ENCODE data around the gene CSRP2.

Gene CSRP2

DNA sequence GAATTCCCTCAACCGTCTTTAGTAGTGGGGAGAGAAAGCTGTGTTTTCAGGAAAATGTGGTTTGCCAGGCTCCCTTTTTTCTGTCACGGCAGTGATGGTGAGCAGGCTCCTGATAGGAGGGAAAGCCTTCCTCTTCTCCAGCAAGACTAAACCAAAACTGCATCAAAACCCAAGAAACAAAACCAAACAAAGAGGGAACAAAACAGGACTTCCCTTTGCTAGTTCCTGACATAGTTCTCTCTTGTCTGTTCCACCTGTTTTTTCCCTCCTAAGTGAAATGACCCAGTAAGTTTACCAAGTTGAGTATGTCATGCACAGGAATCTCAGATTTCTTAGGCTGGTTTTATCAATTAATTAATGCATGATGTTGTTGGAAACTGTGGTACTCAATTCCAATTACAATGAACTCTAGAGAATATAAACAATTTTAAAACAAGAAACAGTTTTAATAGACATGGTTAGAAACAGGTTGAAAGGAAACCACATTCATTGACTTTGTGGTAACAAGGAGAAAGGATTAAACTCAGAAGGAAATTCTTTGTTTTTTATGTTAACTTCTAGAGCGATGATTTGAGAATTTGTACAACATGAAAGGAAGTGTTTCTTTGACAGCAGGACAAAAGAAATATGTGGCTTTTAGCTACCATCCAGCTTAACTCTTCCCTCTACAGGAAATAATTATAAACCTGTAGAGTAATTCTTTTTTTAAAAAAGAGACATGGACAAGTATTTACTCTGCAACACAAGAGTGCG is 23.0 kb upstream of the CSRP2 start:
- Mint-ChIP-seq H3K36me3 (no peaks in the 10 kb centered on the region), H3K4me3 (no peak overlapping the region), H3K4me1 (peaks cover 17% of the 10 kb centered on the region), H3K27me3 (peaks cover 2% of the 10 kb centered on the region), H3K9me3 (no peaks in the 10 kb centered on the region), H3K27ac (no peak overlapping the region)

DNA sequence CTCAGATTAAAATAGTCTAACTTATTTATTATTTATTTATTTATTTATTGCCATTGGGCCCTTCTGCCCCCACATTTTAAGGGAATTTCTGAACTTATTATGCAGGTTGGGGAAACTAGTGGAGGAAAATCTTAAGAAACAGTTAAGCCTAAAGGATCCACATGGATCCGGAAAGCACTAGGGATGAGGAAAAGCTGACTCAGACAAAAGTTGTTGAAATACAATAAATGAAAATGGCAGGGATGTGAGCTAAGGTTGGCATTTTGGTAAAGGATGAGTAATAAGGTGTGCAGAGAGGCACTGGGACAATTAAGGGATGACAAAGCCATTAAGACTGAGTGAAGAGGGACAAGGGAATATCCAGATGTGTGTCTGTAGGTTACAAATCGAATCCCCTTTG is 20.7 kb upstream of the CSRP2 start:
- Mint-ChIP-seq H3K4me3 (no peak overlapping the region), H3K4me1 (peaks cover 17% of the 10 kb centered on the region), H3K36me3 (no peaks in the 10 kb centered on the region), H3K9me3 (no peaks in the 10 kb centered on the region), H3K27ac (peak overlapping the region; percentile 24), H3K27me3 (no peaks in the 10 kb centered on the region)

DNA sequence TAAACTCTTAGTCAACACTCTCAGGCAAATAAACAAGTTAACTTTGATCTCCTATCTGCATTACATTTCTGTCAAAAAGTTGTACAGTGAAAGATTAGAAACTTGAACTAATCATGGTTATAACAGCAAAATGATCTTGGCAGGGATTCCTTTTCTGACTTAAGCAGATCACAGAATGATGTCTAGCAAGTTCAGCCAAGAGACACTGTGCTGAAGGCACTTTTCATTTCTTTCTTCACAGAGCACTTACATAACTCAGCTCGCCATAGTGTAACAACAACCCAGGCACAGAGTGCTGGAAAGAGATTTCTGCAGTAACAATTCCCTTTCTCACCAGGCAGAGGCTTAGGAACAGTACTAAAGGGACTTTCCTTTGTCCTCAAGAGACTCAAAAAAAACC is 19.6 kb upstream of the CSRP2 start:
- Mint-ChIP-seq H3K27me3 (no peaks in the 10 kb centered on the region), H3K27ac (no peak overlapping the region), H3K9me3 (no peaks in the 10 kb centered on the region), H3K36me3 (no peaks in the 10 kb centered on the region), H3K4me1 (peaks cover 17% of the 10 kb centered on the region), H3K4me3 (no peak overlapping the region)

DNA sequence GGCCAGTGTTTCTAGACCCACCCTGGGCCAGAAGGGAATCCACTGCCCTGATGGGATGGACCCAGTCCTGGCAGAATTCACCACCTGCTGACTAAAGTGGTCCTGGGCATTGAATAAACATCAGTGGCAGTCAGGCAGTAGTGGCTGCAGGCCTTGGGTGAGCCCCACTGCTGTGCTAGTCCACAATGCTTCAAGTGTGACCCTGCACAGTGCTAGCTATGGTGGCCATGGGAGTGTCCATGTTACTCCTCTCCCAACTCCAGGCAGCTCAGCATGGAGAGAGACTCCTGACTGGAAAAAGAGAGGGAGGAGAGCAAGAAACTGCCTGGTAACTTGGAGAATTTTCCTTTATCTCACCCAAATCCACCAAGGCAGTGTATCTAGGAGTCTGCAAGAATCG is 17.5 kb upstream of the CSRP2 start:
- peaks cover 5% of the 10 kb centered on the region for H3K27me3 Mint-ChIP-seq
- H3K4me1 Mint-ChIP-seq, result no peaks in the 10 kb centered on the region
- H3K36me3 Mint-ChIP-seq, result no peaks in the 10 kb centered on the region
- H3K4me3 Mint-ChIP-seq, result no peak overlapping the region
- H3K27ac Mint-ChIP-seq, result no peak overlapping the region
- peaks cover 3% of the 10 kb centered on the region for H3K9me3 Mint-ChIP-seq

DNA sequence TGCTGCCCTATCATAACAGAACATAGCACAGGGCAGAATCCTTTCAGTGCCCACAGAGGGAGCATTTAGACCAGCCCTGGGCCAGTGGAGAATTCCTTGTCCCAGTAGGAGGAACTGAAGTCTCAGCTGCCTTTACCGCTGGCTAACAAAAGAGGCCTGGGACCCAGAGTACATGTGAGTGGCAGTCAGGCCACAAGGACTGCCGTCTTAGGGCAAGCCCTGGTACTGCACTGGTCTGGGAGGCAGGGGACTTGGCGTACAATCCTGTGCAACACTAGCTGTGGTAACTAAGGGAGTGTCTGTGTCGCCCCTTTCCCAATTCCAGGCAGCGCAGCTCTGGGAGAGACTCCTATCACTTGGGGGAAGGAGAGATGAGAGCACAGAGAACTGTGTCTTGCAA is 17.0 kb upstream of the CSRP2 start:
- peaks cover 4% of the 10 kb centered on the region for H3K4me1 Mint-ChIP-seq
- H3K4me3 Mint-ChIP-seq, result no peak overlapping the region
- H3K36me3 Mint-ChIP-seq, result no peaks in the 10 kb centered on the region
- H3K27ac Mint-ChIP-seq, result no peak overlapping the region
- H3K27me3 Mint-ChIP-seq, result peaks cover 5% of the 10 kb centered on the region
- H3K9me3 Mint-ChIP-seq, result peaks cover 3% of the 10 kb centered on the region

DNA sequence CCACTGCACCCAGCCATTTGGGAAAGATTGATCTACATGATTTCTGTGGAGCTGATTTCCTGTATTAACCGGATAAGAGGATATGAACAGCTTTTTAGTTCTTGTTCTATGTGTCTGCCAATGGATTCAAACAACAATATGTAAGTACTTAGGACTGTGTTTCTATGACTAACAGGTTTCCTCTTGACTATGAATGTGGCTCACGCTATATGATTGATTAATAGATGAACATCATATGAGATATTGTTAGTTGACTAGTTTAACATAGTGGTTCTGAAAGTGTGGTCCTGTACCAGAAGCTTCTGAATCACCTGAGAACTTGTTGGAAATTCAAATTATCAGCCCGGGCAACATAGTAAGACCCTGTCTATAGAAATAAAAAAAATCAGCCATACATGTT is 12.8 kb upstream of the CSRP2 start:
- peaks cover 9% of the 10 kb centered on the region for H3K4me1 Mint-ChIP-seq
- H3K36me3 Mint-ChIP-seq, result no peaks in the 10 kb centered on the region
- peaks cover 3% of the 10 kb centered on the region for H3K9me3 Mint-ChIP-seq
- H3K4me3 Mint-ChIP-seq, result no peak overlapping the region
- no peak overlapping the region for H3K27ac Mint-ChIP-seq
- peaks cover 12% of the 10 kb centered on the region for H3K27me3 Mint-ChIP-seq

DNA sequence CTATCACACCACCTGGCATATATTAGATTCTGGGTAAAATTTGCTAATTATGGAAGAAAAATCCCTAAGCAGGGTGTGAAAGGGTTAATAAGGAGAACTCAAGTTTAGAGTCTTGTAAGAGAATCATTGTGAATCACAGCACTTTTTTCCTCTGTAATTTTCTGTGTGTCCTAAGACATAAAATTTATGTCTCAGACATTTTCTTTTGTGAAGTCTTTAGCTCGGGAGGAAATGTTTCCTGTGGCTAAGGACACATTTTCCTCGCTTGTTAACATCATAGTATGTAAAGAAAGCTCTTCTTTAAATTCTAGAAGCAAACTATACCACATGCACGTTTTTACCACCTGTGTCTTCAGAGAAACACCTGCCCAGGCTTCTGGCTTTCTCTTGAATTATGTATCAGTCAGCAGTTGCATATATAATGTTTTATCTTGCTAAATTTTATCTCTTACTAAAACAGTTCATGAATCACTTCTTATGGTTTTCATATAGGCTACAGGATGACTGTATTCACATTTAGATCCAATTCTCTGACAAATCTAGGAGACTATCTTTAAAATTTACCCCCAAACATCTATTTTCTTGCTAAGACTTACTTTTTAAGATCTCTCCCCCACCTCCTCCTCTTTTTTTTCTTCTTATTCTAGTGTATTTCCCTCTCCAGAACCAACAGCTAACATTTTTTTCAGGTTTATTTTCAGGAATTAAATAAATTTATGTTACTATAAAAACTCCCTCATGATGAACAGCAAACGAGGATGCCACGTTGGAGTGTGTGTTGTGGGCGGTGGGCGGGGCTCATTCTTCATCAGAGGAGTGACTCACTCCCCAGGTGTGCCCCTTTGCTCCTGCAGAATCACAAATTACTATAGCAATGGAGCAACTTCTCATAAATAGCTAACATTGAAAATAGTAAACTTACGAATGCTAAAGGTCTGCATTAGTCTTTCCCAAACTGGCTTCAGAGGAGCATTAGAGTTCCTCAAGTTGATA is 11.6 kb upstream of the CSRP2 start:
- no peak overlapping the region for H3K4me3 Mint-ChIP-seq

DNA sequence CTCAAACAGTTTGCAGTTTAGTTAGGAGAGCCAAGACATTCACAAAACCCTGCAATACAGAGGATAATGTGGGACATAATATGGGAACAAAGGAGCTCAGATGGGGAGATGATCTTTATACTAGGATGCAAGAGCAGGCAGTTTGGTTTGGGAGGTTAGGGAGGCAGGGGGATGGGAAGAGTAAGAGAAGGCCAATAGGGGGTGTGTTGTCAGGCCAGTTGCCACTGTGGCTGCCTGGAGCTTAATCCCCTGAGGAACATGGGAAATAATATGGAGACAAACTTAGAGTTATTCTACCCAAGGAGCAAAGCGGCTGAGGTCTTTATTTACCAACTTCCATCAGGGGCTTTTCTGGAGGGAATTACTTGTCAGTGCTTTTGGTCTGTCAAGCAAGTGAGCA is 10.0 kb upstream of the CSRP2 start:
- Mint-ChIP-seq H3K36me3 (no peaks in the 10 kb centered on the region), H3K4me3 (no peak overlapping the region), H3K27me3 (peaks cover 18% of the 10 kb centered on the region), H3K27ac (no peak overlapping the region), H3K9me3 (peaks cover 3% of the 10 kb centered on the region), H3K4me1 (peaks cover 9% of the 10 kb centered on the region)

More for the DNA sequence above, 11.6 kb upstream of the CSRP2 start:
- Mint-ChIP-seq H3K27ac (no peak overlapping the region), H3K4me1 (peaks cover 9% of the 10 kb centered on the region), H3K36me3 (no peaks in the 10 kb centered on the region), H3K9me3 (peaks cover 3% of the 10 kb centered on the region), H3K27me3 (peaks cover 15% of the 10 kb centered on the region)

DNA sequence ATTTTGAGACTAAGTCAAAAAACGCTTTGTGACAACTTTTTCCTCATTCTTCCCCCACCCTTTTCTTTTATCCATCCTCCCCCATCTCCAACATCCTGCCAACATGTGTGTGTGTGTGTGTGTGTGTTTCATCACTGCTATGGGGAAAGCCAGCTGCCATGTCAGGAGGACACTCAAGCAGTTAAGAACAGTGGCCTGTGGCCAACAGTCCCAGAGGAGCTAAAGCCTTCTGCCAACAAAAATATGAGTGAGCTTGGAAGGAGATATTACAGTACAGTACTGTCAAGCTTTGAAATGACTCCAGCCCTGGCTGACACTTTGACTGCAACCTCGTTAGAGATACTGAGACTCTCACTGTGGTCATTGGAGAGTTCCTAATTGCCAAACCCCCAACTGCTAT is 5.0 kb upstream of the CSRP2 start:
- Mint-ChIP-seq H3K9me3 (no peaks in the 10 kb centered on the region), H3K27ac (no peak overlapping the region), H3K36me3 (no peaks in the 10 kb centered on the region), H3K27me3 (peaks cover 21% of the 10 kb centered on the region), H3K4me1 (peaks cover 7% of the 10 kb centered on the region), H3K4me3 (no peak overlapping the region)

DNA sequence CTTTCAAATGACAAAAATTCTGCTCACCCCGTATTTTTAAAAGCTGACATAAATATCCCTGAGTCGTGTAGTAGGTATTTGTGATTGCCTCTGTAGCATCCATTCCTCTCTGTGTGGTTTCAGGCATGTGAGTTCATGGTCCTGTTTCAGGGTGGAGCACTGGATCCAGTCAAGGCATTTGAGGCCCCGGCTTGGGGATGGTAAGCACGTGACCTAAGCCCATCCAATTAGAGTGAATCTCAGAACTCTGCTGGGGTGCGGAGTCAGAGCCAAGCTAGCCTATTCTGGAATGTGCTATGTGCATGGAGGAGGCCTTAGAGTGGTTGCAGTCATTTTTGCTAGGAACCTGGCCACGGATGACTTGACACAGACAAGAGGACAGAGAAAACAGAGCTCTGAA is 4.3 kb upstream of the CSRP2 start:
- Mint-ChIP-seq H3K27ac (peak overlapping the region; percentile 71), H3K36me3 (no peaks in the 10 kb centered on the region), H3K27me3 (peaks cover 20% of the 10 kb centered on the region), H3K9me3 (no peaks in the 10 kb centered on the region), H3K4me3 (no peak overlapping the region), H3K4me1 (peaks cover 12% of the 10 kb centered on the region)

DNA sequence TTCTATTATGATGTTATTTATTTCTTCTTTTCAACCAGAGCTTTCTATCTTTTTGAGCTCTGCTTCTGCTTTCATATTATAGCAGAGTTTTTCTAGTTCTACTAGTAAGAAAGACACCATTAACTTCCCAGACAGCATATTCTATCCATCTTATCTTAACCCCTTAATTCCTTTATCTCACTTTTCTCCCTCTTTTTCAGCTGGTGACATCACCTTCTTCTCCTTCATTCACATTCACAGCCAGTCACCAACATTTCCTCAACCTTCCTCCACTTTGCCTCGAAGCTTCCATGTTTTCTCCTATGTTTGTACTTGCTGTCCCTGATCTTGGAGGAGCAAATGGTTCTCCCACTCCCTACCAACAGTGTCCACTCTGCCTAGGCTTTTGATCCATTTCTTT is 3.5 kb upstream of the CSRP2 start:
- H3K27me3 Mint-ChIP-seq, result peaks cover 21% of the 10 kb centered on the region
- no peak overlapping the region for H3K27ac Mint-ChIP-seq
- H3K9me3 Mint-ChIP-seq, result no peaks in the 10 kb centered on the region
- H3K4me3 Mint-ChIP-seq, result no peak overlapping the region
- peaks cover 12% of the 10 kb centered on the region for H3K4me1 Mint-ChIP-seq
- H3K36me3 Mint-ChIP-seq, result no peaks in the 10 kb centered on the region

DNA sequence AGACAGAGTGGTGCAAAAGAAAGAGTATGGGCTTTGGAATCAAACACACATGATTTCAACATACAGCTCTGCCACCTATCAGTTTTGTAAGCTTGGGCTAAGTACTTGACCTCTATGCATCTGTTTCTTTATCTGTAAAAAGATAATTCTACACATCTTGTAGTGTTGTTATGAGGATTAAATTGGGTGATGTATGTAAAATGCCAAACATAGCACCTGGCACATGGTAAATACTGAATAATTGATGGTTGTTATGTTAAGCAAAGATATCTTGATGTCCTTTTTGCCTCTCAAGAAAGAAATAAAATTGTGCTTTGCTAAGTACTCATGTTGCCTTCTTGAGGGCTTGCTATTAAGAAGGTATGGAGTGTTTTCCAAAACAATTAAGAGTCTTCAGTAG is 2.3 kb upstream of the CSRP2 start:
- Mint-ChIP-seq H3K36me3 (no peaks in the 10 kb centered on the region), H3K27me3 (peaks cover 29% of the 10 kb centered on the region), H3K4me1 (peaks cover 12% of the 10 kb centered on the region), H3K4me3 (no peak overlapping the region), H3K9me3 (no peaks in the 10 kb centered on the region), H3K27ac (no peak overlapping the region)

DNA sequence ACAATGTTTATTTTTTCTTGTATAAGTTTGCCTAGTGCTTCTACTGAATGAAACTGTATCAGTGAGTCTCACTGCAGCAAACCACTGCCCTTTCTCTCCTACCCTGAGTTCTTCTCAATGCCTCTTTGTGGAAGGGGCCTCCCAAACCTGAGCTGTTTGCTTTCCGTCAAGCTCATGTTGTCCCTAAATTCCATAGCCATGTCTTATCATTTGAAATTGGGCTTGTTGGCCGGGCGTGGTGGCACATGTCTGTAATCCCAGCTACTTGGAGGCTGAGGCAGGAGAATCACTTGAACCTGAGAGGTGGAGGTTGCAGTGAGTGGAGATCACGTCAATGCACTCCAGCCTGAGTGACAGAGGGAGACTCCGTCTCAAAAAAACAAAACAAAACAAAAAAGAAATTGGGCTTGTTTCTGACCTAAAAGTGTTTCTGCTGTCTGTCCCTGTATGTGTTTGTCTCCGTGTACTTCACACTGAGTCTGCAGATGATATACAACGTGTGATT is 1.8 kb upstream of the CSRP2 start:
- Mint-ChIP-seq H3K27ac (no peak overlapping the region), H3K4me1 (peaks cover 12% of the 10 kb centered on the region), H3K36me3 (no peaks in the 10 kb centered on the region), H3K27me3 (peaks cover 28% of the 10 kb centered on the region), H3K4me3 (no peak overlapping the region), H3K9me3 (no peaks in the 10 kb centered on the region)

DNA sequence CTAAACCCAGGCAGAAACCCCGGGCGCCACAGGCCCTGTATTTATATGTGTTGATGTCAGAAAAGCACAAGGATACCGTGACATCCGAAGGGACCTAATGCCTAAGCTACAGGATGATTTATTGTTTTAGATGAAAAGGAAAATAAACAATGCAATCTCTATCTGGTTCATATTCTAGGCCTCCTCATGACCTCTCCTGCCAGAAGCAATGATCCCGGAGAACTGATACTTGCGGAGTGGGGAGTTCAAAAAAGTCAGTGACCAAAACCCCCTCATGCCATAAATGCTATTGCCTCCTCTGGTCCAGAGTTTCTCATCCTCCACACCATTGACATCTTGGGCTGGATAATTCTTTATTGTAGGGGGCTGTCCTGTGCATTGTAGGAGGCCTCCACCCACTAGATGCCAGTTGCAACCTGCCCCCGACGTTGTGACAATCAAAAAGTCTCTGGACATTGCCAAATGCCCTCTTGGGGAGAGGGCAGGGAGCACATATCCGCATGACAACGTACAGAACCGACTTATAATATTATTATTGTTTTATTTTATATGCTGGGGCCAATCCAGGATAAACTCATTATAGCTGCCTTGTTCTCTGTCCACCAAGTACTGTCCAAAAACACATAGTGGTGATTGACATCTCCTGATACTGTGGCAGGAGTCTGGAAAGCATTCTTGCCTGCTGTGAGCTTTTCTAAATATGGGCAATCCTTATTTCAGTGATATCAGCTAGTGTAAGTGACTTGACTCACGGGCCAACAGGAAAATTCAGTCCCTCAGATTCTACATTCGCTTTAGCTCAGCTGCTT is 1.1 kb upstream of the CSRP2 start:
- Mint-ChIP-seq H3K27ac (no peak overlapping the region), H3K4me3 (peak overlapping the region; percentile 86), H3K9me3 (no peaks in the 10 kb centered on the region), H3K27me3 (peaks cover 32% of the 10 kb centered on the region), H3K4me1 (peaks cover 12% of the 10 kb centered on the region), H3K36me3 (no peaks in the 10 kb centered on the region)

DNA sequence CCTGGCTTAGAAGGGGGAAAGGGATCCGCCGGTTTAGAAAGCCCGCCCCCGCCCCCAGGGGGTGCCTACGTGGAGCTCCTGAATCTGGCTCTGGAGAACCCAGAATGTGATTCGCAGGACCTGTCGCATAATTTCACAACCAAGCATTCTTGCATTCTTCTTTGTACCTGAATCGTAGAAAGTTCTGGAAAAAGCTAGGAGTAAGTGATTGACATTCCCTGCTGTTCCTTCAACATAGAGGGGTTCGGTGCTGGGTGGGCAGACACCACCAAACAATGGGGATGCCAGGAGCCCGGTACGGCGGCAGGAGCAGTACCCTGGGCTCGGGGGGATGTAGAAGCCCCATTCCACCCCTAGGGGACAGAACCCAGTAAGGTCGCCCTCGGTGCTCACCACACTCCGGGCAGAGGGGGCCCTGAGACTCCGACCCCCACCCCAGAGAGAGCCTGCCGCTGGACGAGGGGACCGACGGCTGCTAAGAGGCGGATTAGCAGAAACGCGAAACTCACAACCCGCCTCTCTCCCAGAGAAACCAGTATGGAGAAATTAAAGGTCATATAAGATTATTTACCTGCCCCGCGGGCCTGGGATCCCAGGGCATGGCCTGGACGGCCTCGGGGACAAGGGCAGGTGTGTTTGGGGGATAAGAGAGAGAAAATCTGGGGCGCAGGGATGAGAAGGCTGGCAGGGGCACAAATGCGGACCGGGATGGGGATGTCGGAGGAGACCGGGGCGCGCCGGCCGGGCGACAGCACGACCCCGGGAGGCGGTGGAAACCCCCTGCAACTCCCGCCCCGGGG is 520 bp downstream of the CSRP2 start:
- H3K27me3 Mint-ChIP-seq, result peaks cover 32% of the 10 kb centered on the region
- no peaks in the 10 kb centered on the region for H3K9me3 Mint-ChIP-seq
- H3K27ac Mint-ChIP-seq, result no peak overlapping the region
- no peaks in the 10 kb centered on the region for H3K36me3 Mint-ChIP-seq
- peaks cover 12% of the 10 kb centered on the region for H3K4me1 Mint-ChIP-seq
- H3K4me3 Mint-ChIP-seq, result peak overlapping the region; percentile 92

Data from activated naive CD4-positive, alpha-beta T cell treated with anti-CD3 and anti-CD28 coated beads, Interleukin-2, amount 50 U/mL, for 24 hours (primary cell).